Measurements from ENCODE around the gene CCL19. TPM values are rescaled to one million over a fixed set of nuclear protein-coding genes. Genes with fewer than 3 reads are reported as not detected.
A peak's percentile ranks its signal among the peaks of the same experiment; 100 is the strongest.

Gene CCL19
- total RNA-seq, 1 experiment from 2014 or later: not detected

GRCh38 chr9:34651321-34651720 is 39.8 kb downstream of the CCL19 start:
- CTCF ChIA-PET: no interaction called here
- no peaks in the 10 kb centered on the region for H3F3A ChIP-seq (ENCODE audit: low read length, unreplicated experiment)
- peak overlapping the region; percentile 61; the same call in 1 of the 2 replicates for H3K4me3 ChIP-seq (ENCODE audit: low read length)
- H3K36me3 ChIP-seq (ENCODE audit: low read depth, low read length): no peaks in the 10 kb centered on the region
- H3K9me2 ChIP-seq (replicated peaks; ENCODE audit: low read length): no peaks in the 10 kb centered on the region
- H3K9ac ChIP-seq (ENCODE audit: low read length): peak overlapping the region; percentile 18; the same call in 1 of the 2 replicates
- POLR2A ChIA-PET (ENCODE audit: unreplicated experiment): interaction anchor here (1.0 kb wide), 1 partner anchor 14 kb away, joined by 5 read pairs; no protein-coding TSS in a partner anchor
- peaks cover 10% of the 10 kb centered on the region; the same call in 1 of the 2 replicates for H3K79me2 ChIP-seq (ENCODE audit: low read length)
- H3K27ac ChIP-seq (ENCODE audit: low read length): peak overlapping the region; percentile 29; the same call in 1 of the 2 replicates
- no peaks in the 10 kb centered on the region for H4K20me1 ChIP-seq (ENCODE audit: low read length)
- ATAC-seq (no peak), DNase-seq (no peak)
- no peaks in the 10 kb centered on the region for H3K9me3 ChIP-seq (ENCODE audit: low read length)
- peak overlapping the region; percentile 89 for H3K4me2 ChIP-seq (ENCODE audit: low read length)
- TSS peak; percentile 97 for BruUV-seq (replicated peaks)
- intact Hi-C loops (cut with micrococcal nuclease): no loop called here
- H2AFZ ChIP-seq (ENCODE audit: low read length): peak overlapping the region; percentile 78
- peaks cover 23% of the 10 kb centered on the region; the same call in 1 of the 2 replicates for H3K4me1 ChIP-seq (ENCODE audit: insufficient read depth, low read length)
- H3K27me3 ChIP-seq (ENCODE audit: low read length): no peaks in the 10 kb centered on the region
- TF ChIP-seq EZH2 (IDR thresholded peaks at IDR 0.05; ENCODE audit: low read length, unreplicated experiment) (no peak), EZH2phosphoT487 (IDR thresholded peaks at IDR 0.05; ENCODE audit: borderline replicate concordance, low read length) (no peak), CTCF (conservative IDR thresholded peaks at IDR 0.05; ENCODE audit: low read depth, low read length) (no peak)

- Histone ChIP-seq H3K4me2 (ENCODE audit: low read length) (no peak overlapping the region), H3K79me2 (ENCODE audit: low read length) (peaks cover 10% of the 10 kb centered on the region; the same call in 1 of the 2 replicates), H4K20me1 (ENCODE audit: low read length) (no peaks in the 10 kb centered on the region), H3F3A (ENCODE audit: low read length, unreplicated experiment) (no peaks in the 10 kb centered on the region), H3K9me2 (replicated peaks; ENCODE audit: low read length) (no peaks in the 10 kb centered on the region), H3K36me3 (ENCODE audit: low read depth, low read length) (no peaks in the 10 kb centered on the region), H3K9ac (ENCODE audit: low read length) (no peak overlapping the region), H3K9me3 (ENCODE audit: low read length) (no peaks in the 10 kb centered on the region), H3K4me1 (ENCODE audit: insufficient read depth, low read length) (peaks cover 27% of the 10 kb centered on the region; the same call in 1 of the 2 replicates), H3K27me3 (ENCODE audit: low read length) (no peaks in the 10 kb centered on the region), H3K27ac (ENCODE audit: low read length) (no peak overlapping the region), H3K4me3 (ENCODE audit: low read length) (no peak overlapping the region), H2AFZ (ENCODE audit: low read length) (no peak overlapping the region)
- no TSS peak for BruUV-seq (replicated peaks)
- ChIA-PET CTCF (no interaction called here), POLR2A (ENCODE audit: unreplicated experiment) (no interaction called here)
- DNase-seq (no peak), ATAC-seq (no peak)
- intact Hi-C loops (cut with micrococcal nuclease): no loop called here
- TF ChIP-seq EZH2phosphoT487 (IDR thresholded peaks at IDR 0.05; ENCODE audit: borderline replicate concordance, low read length) (no peak), EZH2 (IDR thresholded peaks at IDR 0.05; ENCODE audit: low read length, unreplicated experiment) (no peak), CTCF (conservative IDR thresholded peaks at IDR 0.05; ENCODE audit: low read depth, low read length) (no peak)
Observed at GRCh38 chr9:34650816-34651215, 40.3 kb downstream of the CCL19 start.

- intact Hi-C loops (cut with micrococcal nuclease): no loop called here
- Histone ChIP-seq H3K9me3 (ENCODE audit: low read length) (no peaks in the 10 kb centered on the region), H3F3A (ENCODE audit: low read length, unreplicated experiment) (no peaks in the 10 kb centered on the region), H2AFZ (ENCODE audit: low read length) (no peak overlapping the region), H3K4me2 (ENCODE audit: low read length) (no peak overlapping the region), H3K36me3 (ENCODE audit: low read depth, low read length) (no peaks in the 10 kb centered on the region), H3K4me1 (ENCODE audit: insufficient read depth, low read length) (peaks cover 27% of the 10 kb centered on the region; the same call in 1 of the 2 replicates), H3K4me3 (ENCODE audit: low read length) (no peak overlapping the region), H4K20me1 (ENCODE audit: low read length) (no peaks in the 10 kb centered on the region), H3K27ac (ENCODE audit: low read length) (no peak overlapping the region), H3K9ac (ENCODE audit: low read length) (no peak overlapping the region), H3K79me2 (ENCODE audit: low read length) (peaks cover 10% of the 10 kb centered on the region; the same call in 1 of the 2 replicates), H3K9me2 (replicated peaks; ENCODE audit: low read length) (no peaks in the 10 kb centered on the region), H3K27me3 (ENCODE audit: low read length) (no peaks in the 10 kb centered on the region)
- TF ChIP-seq CTCF (conservative IDR thresholded peaks at IDR 0.05; ENCODE audit: low read depth, low read length) (no peak), EZH2 (IDR thresholded peaks at IDR 0.05; ENCODE audit: low read length, unreplicated experiment) (no peak), EZH2phosphoT487 (IDR thresholded peaks at IDR 0.05; ENCODE audit: borderline replicate concordance, low read length) (no peak)
- ChIA-PET POLR2A (ENCODE audit: unreplicated experiment) (interaction anchor here (0.6 kb wide), 1 partner anchor 457 kb away, joined by 3 read pairs; no protein-coding TSS in a partner anchor), CTCF (no interaction called here)
- DNase-seq (no peak), ATAC-seq (no peak)
- BruUV-seq (replicated peaks): no TSS peak
Observed at GRCh38 chr9:34648673-34649072, 42.4 kb downstream of the CCL19 start.
